GM23338 (cell line): ENCODE measurements around the gene KLF14. TPM values are rescaled to one million over a fixed set of nuclear protein-coding genes. Genes with fewer than 3 reads are reported as not detected.

Source experiments
- ATAC-seq: fragments of 200-7000 bp; cut with Tn5 transposase; 3 replicates; pipeline ENCODE4 v1.9.1; 2020
- DNase-seq: peaks from one replicate; pipeline ENCODE4 v3.0.0-alpha.2; 2015; ENCODE audit warnings: low spot score
- H2AFZ ChIP-seq: fragments of 200-600 bp; sonication (generic); 2 replicates; pipeline ENCODE4 v1.8.0; 2016; ENCODE audit warnings: antibody characterized with exemption, mild to moderate bottlenecking, moderate library complexity
- H3F3A ChIP-seq: fragments of 200-600 bp; sonication (generic); replicated peaks from 2 replicates; pipeline ENCODE4 v1.8.0; 2017; ENCODE audit warnings: antibody characterized with exemption, mixed run types, low read depth
- H3K27ac ChIP-seq: fragments of 200-600 bp; sonication (generic); 2 replicates; pipeline ENCODE4 v1.6.1; 2016; ENCODE audit warnings: low read depth
- H3K27me3 ChIP-seq: fragments of 200-600 bp; sonication (generic); 2 replicates; pipeline ENCODE4 v1.8.0; 2016; ENCODE audit warnings: mild to moderate bottlenecking, mixed run types, moderate library complexity; ENCODE audit not compliant: insufficient read depth
- H3K36me3 ChIP-seq: fragments of 200-600 bp; sonication (generic); 2 replicates; pipeline ENCODE4 v1.8.0; 2016; ENCODE audit warnings: mild to moderate bottlenecking; ENCODE audit not compliant: insufficient read depth
- H3K4me1 ChIP-seq: fragments of 200-600 bp; sonication (generic); 2 replicates; pipeline ENCODE4 v1.8.0; 2016; ENCODE audit warnings: mild to moderate bottlenecking, moderate library complexity; ENCODE audit not compliant: insufficient read depth
- H3K4me2 ChIP-seq: fragments of 200-600 bp; sonication (generic); 2 replicates; pipeline ENCODE4 v1.7.1; 2017; ENCODE audit warnings: mixed run types
- H3K4me3 ChIP-seq: fragments of 200-600 bp; sonication (generic); 2 replicates; pipeline ENCODE4 v1.6.1; 2016; ENCODE audit warnings: mixed run types
- H3K79me2 ChIP-seq: fragments of 200-600 bp; sonication (generic); replicated peaks from 2 replicates; pipeline ENCODE4 v1.8.0; 2017; ENCODE audit warnings: mild to moderate bottlenecking; ENCODE audit not compliant: insufficient read depth
- H3K9me2 ChIP-seq: fragments of 200-600 bp; sonication (generic); 2 replicates; pipeline ENCODE4 v1.8.0; 2017; ENCODE audit not compliant: insufficient read depth
- H4K20me1 ChIP-seq: fragments of 200-600 bp; sonication (generic); replicated peaks from 2 replicates; pipeline ENCODE4 v1.8.0; 2017; ENCODE audit warnings: mild to moderate bottlenecking; ENCODE audit not compliant: insufficient read depth
- H3K27ac Mint-ChIP-seq: 2 replicates; pipeline ENCODE4 v1.8.0; 2020; ENCODE audit warnings: inconsistent platforms, mild to moderate bottlenecking, moderate library complexity, mixed read lengths
- H3K27me3 Mint-ChIP-seq: 3 replicates; pipeline ENCODE4 v1.8.0; 2022; ENCODE audit warnings: low read depth, mild to moderate bottlenecking, moderate library complexity, mixed read lengths, inconsistent platforms; ENCODE audit not compliant: insufficient read depth, poor library complexity
- H3K36me3 Mint-ChIP-seq: 3 replicates; pipeline ENCODE4 v1.8.0; 2021; ENCODE audit warnings: low read depth, mild to moderate bottlenecking, inconsistent platforms, moderate library complexity, mixed read lengths
- H3K4me1 Mint-ChIP-seq: 3 replicates; pipeline ENCODE4 v1.8.0; 2020; ENCODE audit warnings: mild to moderate bottlenecking, inconsistent platforms, mixed read lengths
- H3K4me3 Mint-ChIP-seq: 3 replicates; pipeline ENCODE4 v1.8.0; 2021; ENCODE audit warnings: moderate library complexity, mild to moderate bottlenecking, inconsistent platforms, mixed read lengths
- H3K9me3 Mint-ChIP-seq: 3 replicates; pipeline ENCODE4 v1.8.0; 2020; ENCODE audit warnings: moderate library complexity, mild to moderate bottlenecking, inconsistent platforms, mixed read lengths
- CREB1 ChIP-seq: fragments of 250-450 bp; sonication (Bioruptor Pico); IDR thresholded peaks from 2 replicates; pipeline ENCODE4 v1.5.0; 2020; ENCODE audit warnings: low read depth, mild to moderate bottlenecking, moderate library complexity
- ETS1 ChIP-seq: IDR thresholded peaks from 2 replicates; pipeline ENCODE4 v1.6.1; 2016; ENCODE audit warnings: antibody characterized with exemption
- EZH2 ChIP-seq: fragments of 200-600 bp; sonication (generic); IDR thresholded peaks from one replicate; pipeline ENCODE4 v1.8.0; 2017; ENCODE audit warnings: antibody characterized with exemption, mild to moderate bottlenecking, low read depth; ENCODE audit not compliant: unreplicated experiment
- EZH2phosphoT487 ChIP-seq: fragments of 200-600 bp; sonication (generic); IDR thresholded peaks from one replicate; pipeline ENCODE4 v1.8.1; 2018; ENCODE audit warnings: antibody characterized with exemption; ENCODE audit not compliant: unreplicated experiment
- NANOG ChIP-seq: IDR thresholded peaks from 2 replicates; pipeline ENCODE4 v1.6.1; 2016; ENCODE audit warnings: antibody characterized with exemption, borderline replicate concordance
- REST ChIP-seq: IDR thresholded peaks from one replicate; pipeline ENCODE4 v1.6.1; 2018; ENCODE audit warnings: antibody characterized with exemption; ENCODE audit not compliant: unreplicated experiment
- STAT1 ChIP-seq: IDR thresholded peaks from one replicate; pipeline ENCODE4 v1.6.1; 2016; ENCODE audit warnings: antibody characterized with exemption; ENCODE audit not compliant: unreplicated experiment
- ZNF462 ChIP-seq: fragments of 250-450 bp; sonication (Bioruptor Pico); IDR thresholded peaks from 2 replicates; pipeline ENCODE4 v1.5.0; 2020; ENCODE audit warnings: mild to moderate bottlenecking, moderate library complexity
- polyA plus RNA-seq: library from polyadenylated mRNA; unstranded; fragments of >200 nt; fragmentation: Nextera tagmentation; extraction: Ambion mirVana; gene quantifications from 2 replicates; pipeline ENCODE4 v1.2.1, GENCODE V29; 2016
- total RNA-seq: library from RNA; depleted of rRNA; stranded (reverse); fragments of >200 nt; shearing (Covaris generic); gene quantifications from 2 replicates; pipeline ENCODE4 v1.2.3, GENCODE V29; 2014

The KLF14 gene
- total and polyA plus RNA-seq, 2 experiments from 2014 or later: not detected

- Histone ChIP-seq H3K27ac (no peak overlapping the region), H4K20me1 (no peaks in the 10 kb centered on the region), H2AFZ (no peak overlapping the region), H3K4me2 (no peak overlapping the region), H3F3A (no peaks in the 10 kb centered on the region), H3K27me3 (no peaks in the 10 kb centered on the region), H3K4me1 (no peaks in the 10 kb centered on the region), H3K36me3 (no peaks in the 10 kb centered on the region), H3K9me2 (no peaks in the 10 kb centered on the region), H3K4me3 (no peak overlapping the region), H3K79me2 (no peaks in the 10 kb centered on the region)
- Mint-ChIP-seq H3K27me3 (peaks cover 2% of the 10 kb centered on the region), H3K4me1 (no peaks in the 10 kb centered on the region), H3K9me3 (peaks cover 9% of the 10 kb centered on the region; the same call in 2 of the 3 replicates), H3K27ac (no peak overlapping the region), H3K4me3 (no peak overlapping the region), H3K36me3 (no peaks in the 10 kb centered on the region)
- TF ChIP-seq ETS1: no peak
- TF ChIP-seq EZH2: no peak
- TF ChIP-seq NANOG: no peak
- no peak for DNase-seq
- ATAC-seq: no peak
Measured at GRCh38 chr7:130701650-130702049, 32.4 kb downstream of the KLF14 start.

GRCh38 chr7:130700760-130701159, 33.2 kb downstream of the KLF14 start:
- H3K27me3 Mint-ChIP-seq: peaks cover 4% of the 10 kb centered on the region
- no peak overlapping the region for H3K4me3 ChIP-seq
- TF ChIP-seq ZNF462 (CRISPR knock-in tag) (no peak), CREB1 (no peak), ETS1 (no peak), EZH2phosphoT487 (no peak), REST (no peak), STAT1 (no peak), EZH2 (no peak)

More at GRCh38 chr7:130700760-130701159, 33.2 kb downstream of the KLF14 start:
- H3K27ac ChIP-seq: no peak overlapping the region
- Mint-ChIP-seq H3K36me3 (no peaks in the 10 kb centered on the region), H3K4me3 (no peak overlapping the region), H3K9me3 (peaks cover 3% of the 10 kb centered on the region; the same call in 2 of the 3 replicates), H3K27ac (no peak overlapping the region), H3K4me1 (no peaks in the 10 kb centered on the region)
- H4K20me1 ChIP-seq: no peaks in the 10 kb centered on the region
- no peak for ATAC-seq
- no peak overlapping the region for H2AFZ ChIP-seq
- H3K27me3 ChIP-seq: no peaks in the 10 kb centered on the region
- H3K79me2 ChIP-seq: no peaks in the 10 kb centered on the region
- no peak for DNase-seq
- H3K4me2 ChIP-seq: no peak overlapping the region
- H3K36me3 ChIP-seq: no peaks in the 10 kb centered on the region
- H3K4me1 ChIP-seq: no peaks in the 10 kb centered on the region
- H3K9me2 ChIP-seq: no peaks in the 10 kb centered on the region
- H3F3A ChIP-seq: no peaks in the 10 kb centered on the region
